Brain microvascular endothelial cell (primary cell): ENCODE measurements around the gene DSG3.

Experiments used
- DNase-seq: peaks from one replicate; pipeline ENCODE4 v3.0.0-alpha.2; 2020
- H3K27ac ChIP-seq: fragments of 250-450 bp; sonication (Bioruptor Pico); 2 replicates; pipeline ENCODE4 v1.5.1; 2020; ENCODE audit warnings: mild to moderate bottlenecking, moderate library complexity
- H3K27me3 ChIP-seq: fragments of 250-450 bp; sonication (Bioruptor Pico); replicated peaks from 2 replicates; pipeline ENCODE4 v1.5.1; 2020; ENCODE audit warnings: mild to moderate bottlenecking
- H3K36me3 ChIP-seq: fragments of 250-450 bp; sonication (Bioruptor Pico); replicated peaks from 2 replicates; pipeline ENCODE4 v1.5.1; 2020; ENCODE audit warnings: mild to moderate bottlenecking
- H3K4me3 ChIP-seq: 2 replicates; pipeline ENCODE4 v1.5.1; 2011; ENCODE audit warnings: low read depth, mild to moderate bottlenecking, control low read depth, low read length, moderate library complexity
- in situ Hi-C: cut with HindIII; loops from 2 replicates; pipeline ENCODE4 v1.10.0; 2017; ENCODE audit warnings: low sequenced_read_pairs, low pct_ligation_motif_present
- TF ChIP-seq, protein P1 (sequence below): IDR thresholded peaks from 2 replicates; pipeline ENCODE4 v1.5.1; 2011; ENCODE audit warnings: low read depth, mild to moderate bottlenecking, moderate library complexity, low read length, control low read depth, inconsistent platforms; ENCODE audit errors: missing control alignments

The DSG3 gene

DNA sequence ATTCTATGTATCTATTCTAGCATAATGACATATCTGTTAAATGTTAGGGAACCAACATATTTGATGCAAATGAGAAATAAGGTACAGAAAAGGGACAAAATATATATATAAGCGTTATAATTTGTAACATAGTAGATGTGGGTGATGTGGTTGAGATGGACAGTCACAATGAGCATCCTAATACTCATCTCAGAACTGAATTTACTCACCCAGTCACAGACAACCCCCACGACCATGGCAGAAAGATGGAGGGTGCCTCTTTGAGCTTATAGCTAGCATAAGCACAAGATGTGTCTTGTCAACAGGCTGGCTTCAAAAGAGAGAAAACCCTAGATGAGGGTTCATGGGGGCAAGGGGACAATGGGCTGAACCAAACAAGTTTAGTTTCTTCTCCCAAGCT lies 9.1 kb upstream of the DSG3 start:
- DNase-seq = no peak
- H3K27me3 ChIP-seq = no peaks in the 10 kb centered on the region
- TF ChIP-seq, protein P1, sequence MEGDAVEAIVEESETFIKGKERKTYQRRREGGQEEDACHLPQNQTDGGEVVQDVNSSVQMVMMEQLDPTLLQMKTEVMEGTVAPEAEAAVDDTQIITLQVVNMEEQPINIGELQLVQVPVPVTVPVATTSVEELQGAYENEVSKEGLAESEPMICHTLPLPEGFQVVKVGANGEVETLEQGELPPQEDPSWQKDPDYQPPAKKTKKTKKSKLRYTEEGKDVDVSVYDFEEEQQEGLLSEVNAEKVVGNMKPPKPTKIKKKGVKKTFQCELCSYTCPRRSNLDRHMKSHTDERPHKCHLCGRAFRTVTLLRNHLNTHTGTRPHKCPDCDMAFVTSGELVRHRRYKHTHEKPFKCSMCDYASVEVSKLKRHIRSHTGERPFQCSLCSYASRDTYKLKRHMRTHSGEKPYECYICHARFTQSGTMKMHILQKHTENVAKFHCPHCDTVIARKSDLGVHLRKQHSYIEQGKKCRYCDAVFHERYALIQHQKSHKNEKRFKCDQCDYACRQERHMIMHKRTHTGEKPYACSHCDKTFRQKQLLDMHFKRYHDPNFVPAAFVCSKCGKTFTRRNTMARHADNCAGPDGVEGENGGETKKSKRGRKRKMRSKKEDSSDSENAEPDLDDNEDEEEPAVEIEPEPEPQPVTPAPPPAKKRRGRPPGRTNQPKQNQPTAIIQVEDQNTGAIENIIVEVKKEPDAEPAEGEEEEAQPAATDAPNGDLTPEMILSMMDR = no peak
- in situ Hi-C loops = no loop called here
- no peaks in the 10 kb centered on the region for H3K36me3 ChIP-seq
- H3K27ac ChIP-seq = no peak overlapping the region
- no peak overlapping the region for H3K4me3 ChIP-seq

DNA sequence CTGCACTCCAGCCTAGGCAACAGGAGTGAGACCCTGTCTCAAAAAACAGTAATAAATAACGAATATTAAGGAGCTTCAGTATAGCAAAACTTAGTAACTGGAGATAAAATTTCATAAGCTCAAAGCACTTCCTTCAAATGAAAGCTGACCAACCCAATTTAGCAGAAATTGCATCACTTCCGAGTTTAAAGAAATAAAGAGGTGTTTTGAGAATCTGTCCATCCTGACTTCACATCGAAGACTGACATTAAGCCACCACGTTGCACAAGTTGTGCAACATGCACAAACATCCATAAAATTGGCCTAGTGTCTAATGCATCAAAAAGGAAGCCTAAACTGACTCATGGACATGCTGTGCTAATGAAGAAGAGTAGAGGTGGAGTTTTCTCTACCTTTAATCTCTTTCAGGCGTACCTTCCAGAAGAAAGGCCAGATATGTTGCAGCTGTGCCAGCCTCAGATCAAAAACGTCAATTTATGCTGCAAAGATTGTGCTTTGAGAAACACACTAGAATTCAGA lies 7.7 kb upstream of the DSG3 start:
- no peak for DNase-seq
- H3K4me3 ChIP-seq = no peak overlapping the region
- H3K27ac ChIP-seq = no peak overlapping the region
- TF ChIP-seq, protein P1 = no peak
- no peaks in the 10 kb centered on the region for H3K36me3 ChIP-seq
- in situ Hi-C loops = no loop called here
- H3K27me3 ChIP-seq = no peaks in the 10 kb centered on the region

DNA sequence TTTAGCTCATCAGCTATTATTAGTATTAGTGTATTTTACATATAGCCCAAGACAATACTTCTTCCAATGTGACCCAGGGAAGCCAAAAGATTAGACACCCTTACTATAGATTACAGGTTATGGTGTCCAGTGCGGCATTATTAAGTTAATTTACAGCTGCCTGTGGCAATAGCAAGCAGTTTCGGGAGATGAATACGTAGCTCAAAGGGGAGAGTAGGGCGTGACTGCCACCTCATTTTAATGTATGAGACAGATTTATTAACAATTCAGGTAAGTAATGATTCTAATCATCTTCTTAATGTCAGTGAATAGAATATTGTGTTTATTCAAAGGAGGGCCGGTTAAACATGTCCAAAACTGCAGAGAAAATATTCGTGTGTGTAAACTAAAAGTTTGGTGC lies 6.8 kb upstream of the DSG3 start:
- Histone ChIP-seq H3K36me3 (no peaks in the 10 kb centered on the region), H3K27me3 (no peaks in the 10 kb centered on the region), H3K27ac (no peak overlapping the region), H3K4me3 (no peak overlapping the region)
- no peak for DNase-seq
- in situ Hi-C loops = no loop called here
- TF ChIP-seq, protein P1 = no peak

- in situ Hi-C loops = no loop called here
- no peak for DNase-seq
- H3K27ac ChIP-seq = no peak overlapping the region
- no peak overlapping the region for H3K4me3 ChIP-seq
- H3K27me3 ChIP-seq = no peaks in the 10 kb centered on the region
- TF ChIP-seq, protein P1 = no peak
- H3K36me3 ChIP-seq = no peaks in the 10 kb centered on the region
Measured at GRCh38 chr18:31441493-31441892, 6.0 kb upstream of the DSG3 start.

GRCh38 chr18:31444142-31444541 lies 3.4 kb upstream of the DSG3 start:
- Histone ChIP-seq H3K4me3 (no peak overlapping the region), H3K36me3 (no peaks in the 10 kb centered on the region), H3K27ac (no peak overlapping the region), H3K27me3 (no peaks in the 10 kb centered on the region)
- in situ Hi-C loops = no loop called here
- TF ChIP-seq, protein P1 = no peak
- no peak for DNase-seq

DNA sequence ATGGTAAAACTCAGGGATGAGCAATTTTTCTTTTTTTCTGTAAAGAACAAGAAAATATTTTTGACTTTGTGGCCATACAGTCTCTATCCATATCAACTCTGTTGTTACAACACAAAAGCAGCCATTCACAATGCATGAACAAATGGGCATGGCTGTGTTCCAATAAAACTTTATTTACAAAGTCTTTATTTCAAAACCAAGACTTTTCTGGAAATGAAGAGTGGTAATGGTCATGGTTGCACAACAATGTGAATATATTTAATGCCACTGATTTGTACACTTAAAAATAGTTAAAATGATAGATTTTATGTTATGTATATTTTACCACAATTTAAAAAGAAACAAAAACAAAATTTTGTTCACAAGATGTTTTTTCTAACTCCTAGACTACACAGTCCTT lies 1.6 kb upstream of the DSG3 start:
- TF ChIP-seq, protein P1 = no peak
- no peaks in the 10 kb centered on the region for H3K36me3 ChIP-seq
- no peak overlapping the region for H3K4me3 ChIP-seq
- in situ Hi-C loops = no loop called here
- H3K27me3 ChIP-seq = no peaks in the 10 kb centered on the region
- no peak overlapping the region for H3K27ac ChIP-seq
- no peak for DNase-seq
